Measurements from ENCODE around the gene METRNL.
"Not testable (repeated sequence)": the region's sequence is repeated elsewhere in the genome, so short reads cannot be mapped to it uniquely, and the experiment has no call there.

The METRNL gene

DNA sequence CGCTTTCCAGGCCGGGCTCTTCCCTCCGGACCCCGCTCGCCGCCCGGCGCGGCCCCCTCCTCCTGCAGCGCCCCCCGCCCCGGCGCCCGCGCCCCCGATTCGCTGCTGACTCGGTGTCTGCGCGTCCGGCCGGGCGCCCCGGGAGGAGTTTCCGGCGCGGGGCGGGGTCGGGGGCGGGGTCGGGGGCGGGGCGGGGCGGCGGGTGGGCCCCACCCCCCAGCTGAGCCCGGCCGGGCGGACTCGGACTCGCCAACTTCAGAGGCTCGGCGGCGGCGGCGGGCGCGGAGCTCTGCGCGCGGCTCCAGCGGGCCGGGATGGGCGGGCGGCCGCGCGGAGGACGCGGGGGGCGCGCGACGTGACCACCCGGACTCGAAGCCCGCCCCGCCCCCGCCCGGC lies at the start of gene METRNL:
METRNL (plus strand) TSS at position 258 of the 396 bp plus-strand sequence. CDS start 207 bp downstream, outside the sequence.
- H3K4me3 Mint-ChIP-seq: peak within 1 kb of the TSS; percentile 60
- ATAC-seq (replicated peaks; ENCODE audit: extremely low read depth, poor library complexity, severe bottlenecking) (no peak), DNase-seq (ENCODE audit: low spot score in 2 of 2) (no peak)
- peaks cover 27% of the 10 kb centered on the region for H3K36me3 Mint-ChIP-seq (ENCODE audit: insufficient read depth)
- peaks cover 29% of the 10 kb centered on the region for H3K4me1 Mint-ChIP-seq
- peaks cover 10% of the 10 kb centered on the region for H3K27me3 Mint-ChIP-seq
- no peak within 1 kb of the TSS for H3K27ac Mint-ChIP-seq (ENCODE audit: low read depth)
- no peaks in the 10 kb centered on the region for H3K9me3 Mint-ChIP-seq

- no peak overlapping the region for H3K27ac Mint-ChIP-seq (ENCODE audit: low read depth)
Observed at GRCh38 chr17:83030432-83030831, 49.0 kb upstream of the METRNL start.

GRCh38 chr17:83031321-83031945 lies 48.0 kb upstream of the METRNL start:
- Mint-ChIP-seq H3K27me3 (no peaks in the 10 kb centered on the region), H3K36me3 (ENCODE audit: insufficient read depth) (peaks cover 7% of the 10 kb centered on the region), H3K27ac (ENCODE audit: low read depth) (no peak overlapping the region), H3K4me1 (peaks cover under 1% of the 10 kb centered on the region), H3K4me3 (no peak overlapping the region), H3K9me3 (no peaks in the 10 kb centered on the region)
- no peak for DNase-seq (ENCODE audit: low spot score in 2 of 2)
- ATAC-seq (replicated peaks; ENCODE audit: extremely low read depth, poor library complexity, severe bottlenecking): no peak

More at GRCh38 chr17:83030432-83030831, 49.0 kb upstream of the METRNL start:
- DNase-seq (ENCODE audit: low spot score in 2 of 2) (no peak), ATAC-seq (replicated peaks; ENCODE audit: extremely low read depth, poor library complexity, severe bottlenecking) (no peak)
- Mint-ChIP-seq H3K27me3 (no peaks in the 10 kb centered on the region), H3K4me1 (peaks cover 7% of the 10 kb centered on the region), H3K9me3 (no peaks in the 10 kb centered on the region), H3K36me3 (ENCODE audit: insufficient read depth) (peaks cover 9% of the 10 kb centered on the region), H3K4me3 (no peak overlapping the region)

DNA sequence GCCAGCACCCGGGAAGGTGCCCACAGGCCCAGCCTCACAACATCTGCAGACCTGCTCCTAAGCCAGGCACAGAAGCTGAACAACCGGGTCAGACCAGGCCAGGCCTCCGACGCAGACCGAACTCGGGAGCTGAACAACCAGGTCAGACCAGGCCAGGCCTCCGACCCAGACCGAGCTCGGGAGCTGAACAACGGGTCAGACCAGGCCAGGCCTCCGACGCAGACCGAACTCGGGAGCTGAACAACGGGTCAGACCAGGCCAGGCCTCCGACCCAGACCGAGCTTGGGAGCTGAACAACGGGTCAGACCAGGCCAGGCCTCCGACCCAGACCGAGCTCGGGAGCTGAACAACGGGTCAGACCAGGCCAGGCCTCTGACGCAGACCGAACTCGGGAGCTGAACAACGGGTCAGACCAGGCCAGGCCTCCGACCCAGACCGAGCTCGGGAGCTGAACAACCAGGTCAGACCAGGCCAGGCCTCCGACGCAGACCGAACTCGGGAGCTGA lies 47.4 kb upstream of the METRNL start:
- not testable (repeated sequence) for DNase-seq (ENCODE audit: low spot score in 2 of 2); H3K27ac Mint-ChIP-seq (ENCODE audit: low read depth); H3K4me1 Mint-ChIP-seq; H3K9me3 Mint-ChIP-seq; H3K27me3 Mint-ChIP-seq; ATAC-seq (replicated peaks; ENCODE audit: extremely low read depth, poor library complexity, severe bottlenecking); H3K4me3 Mint-ChIP-seq; H3K36me3 Mint-ChIP-seq (ENCODE audit: insufficient read depth)

GRCh38 chr17:83032781-83033180 lies 46.6 kb upstream of the METRNL start:
- Mint-ChIP-seq H3K27ac (ENCODE audit: low read depth) (no peak overlapping the region), H3K27me3 (no peaks in the 10 kb centered on the region), H3K4me3 (no peak overlapping the region), H3K36me3 (ENCODE audit: insufficient read depth) (peaks cover 11% of the 10 kb centered on the region), H3K9me3 (no peaks in the 10 kb centered on the region), H3K4me1 (no peaks in the 10 kb centered on the region)
- no peak for DNase-seq (ENCODE audit: low spot score in 2 of 2)
- no peak for ATAC-seq (replicated peaks; ENCODE audit: extremely low read depth, poor library complexity, severe bottlenecking)

DNA sequence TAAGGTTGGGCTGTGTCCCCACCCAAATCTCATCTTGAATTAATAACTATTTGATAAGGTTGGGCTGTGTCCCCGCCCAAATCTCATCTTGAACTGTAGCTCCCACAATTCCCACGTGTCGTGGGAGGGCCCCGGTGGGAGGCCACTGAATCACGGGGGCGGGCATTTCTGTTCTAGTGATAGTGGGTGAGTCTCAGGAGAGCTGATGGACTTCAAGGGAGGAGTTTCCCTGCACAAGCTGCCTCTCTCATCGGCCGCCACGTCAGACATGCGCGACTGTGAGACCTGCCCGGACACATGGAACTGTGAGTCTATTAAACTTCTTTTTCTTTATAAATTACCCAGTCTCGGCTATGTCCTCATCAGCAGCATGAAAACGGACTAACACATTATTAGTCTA lies 44.9 kb upstream of the METRNL start:
- Mint-ChIP-seq H3K27me3 (no peaks in the 10 kb centered on the region), H3K9me3 (no peaks in the 10 kb centered on the region), H3K4me1 (no peaks in the 10 kb centered on the region), H3K4me3 (no peak overlapping the region), H3K27ac (ENCODE audit: low read depth) (no peak overlapping the region), H3K36me3 (ENCODE audit: insufficient read depth) (peaks cover 10% of the 10 kb centered on the region)
- DNase-seq (ENCODE audit: low spot score in 2 of 2): no peak
- ATAC-seq (replicated peaks; ENCODE audit: extremely low read depth, poor library complexity, severe bottlenecking): no peak

GRCh38 chr17:83035722-83036121 lies 43.7 kb upstream of the METRNL start:
- H3K36me3 Mint-ChIP-seq (ENCODE audit: insufficient read depth): peaks cover 10% of the 10 kb centered on the region
- DNase-seq (ENCODE audit: low spot score in 2 of 2) (no peak), ATAC-seq (replicated peaks; ENCODE audit: extremely low read depth, poor library complexity, severe bottlenecking) (no peak)
- no peaks in the 10 kb centered on the region for H3K4me1 Mint-ChIP-seq
- no peak overlapping the region for H3K4me3 Mint-ChIP-seq
- no peak overlapping the region for H3K27ac Mint-ChIP-seq (ENCODE audit: low read depth)
- no peaks in the 10 kb centered on the region for H3K27me3 Mint-ChIP-seq
- H3K9me3 Mint-ChIP-seq: peaks cover under 1% of the 10 kb centered on the region

- Mint-ChIP-seq H3K36me3 (ENCODE audit: insufficient read depth) (peaks cover 10% of the 10 kb centered on the region), H3K4me3 (no peak overlapping the region), H3K27ac (ENCODE audit: low read depth) (no peak overlapping the region), H3K4me1 (no peaks in the 10 kb centered on the region), H3K9me3 (peaks cover 5% of the 10 kb centered on the region), H3K27me3 (no peaks in the 10 kb centered on the region)
- no peak for DNase-seq (ENCODE audit: low spot score in 2 of 2)
- ATAC-seq (replicated peaks; ENCODE audit: extremely low read depth, poor library complexity, severe bottlenecking): no peak
Observed at GRCh38 chr17:83036193-83036592, 43.2 kb upstream of the METRNL start.

GRCh38 chr17:83036666-83037065 lies 42.7 kb upstream of the METRNL start:
- no peak for ATAC-seq (replicated peaks; ENCODE audit: extremely low read depth, poor library complexity, severe bottlenecking)
- peaks cover 10% of the 10 kb centered on the region for H3K36me3 Mint-ChIP-seq (ENCODE audit: insufficient read depth)

GRCh38 chr17:83037084-83037873 lies 42.1 kb upstream of the METRNL start:
- H3K27ac Mint-ChIP-seq (ENCODE audit: low read depth): no peak overlapping the region
- H3K4me1 Mint-ChIP-seq: no peaks in the 10 kb centered on the region
- peaks cover 10% of the 10 kb centered on the region for H3K36me3 Mint-ChIP-seq (ENCODE audit: insufficient read depth)
- no peak overlapping the region for H3K4me3 Mint-ChIP-seq
- DNase-seq (ENCODE audit: low spot score in 2 of 2) (no peak), ATAC-seq (replicated peaks; ENCODE audit: extremely low read depth, poor library complexity, severe bottlenecking) (no peak)
- H3K9me3 Mint-ChIP-seq: peaks cover 10% of the 10 kb centered on the region
- no peaks in the 10 kb centered on the region for H3K27me3 Mint-ChIP-seq

More at GRCh38 chr17:83036666-83037065, 42.7 kb upstream of the METRNL start:
- no peak overlapping the region for H3K4me3 Mint-ChIP-seq
- no peak overlapping the region for H3K27ac Mint-ChIP-seq (ENCODE audit: low read depth)
- H3K27me3 Mint-ChIP-seq: no peaks in the 10 kb centered on the region
- DNase-seq (ENCODE audit: low spot score in 2 of 2): no peak
- no peaks in the 10 kb centered on the region for H3K4me1 Mint-ChIP-seq
- H3K9me3 Mint-ChIP-seq: peaks cover 10% of the 10 kb centered on the region

- Mint-ChIP-seq H3K27me3 (no peaks in the 10 kb centered on the region), H3K4me3 (no peak overlapping the region), H3K9me3 (peaks cover 10% of the 10 kb centered on the region), H3K27ac (ENCODE audit: low read depth) (no peak overlapping the region), H3K4me1 (no peaks in the 10 kb centered on the region), H3K36me3 (ENCODE audit: insufficient read depth) (peaks cover 8% of the 10 kb centered on the region)
- DNase-seq (ENCODE audit: low spot score in 2 of 2) (no peak), ATAC-seq (replicated peaks; ENCODE audit: extremely low read depth, poor library complexity, severe bottlenecking) (no peak)
Observed at GRCh38 chr17:83037874-83038165, 41.6 kb upstream of the METRNL start.

- H3K36me3 Mint-ChIP-seq (ENCODE audit: insufficient read depth); H3K4me3 Mint-ChIP-seq; H3K9me3 Mint-ChIP-seq; DNase-seq (ENCODE audit: low spot score in 2 of 2); H3K27ac Mint-ChIP-seq (ENCODE audit: low read depth); H3K4me1 Mint-ChIP-seq; ATAC-seq (replicated peaks; ENCODE audit: extremely low read depth, poor library complexity, severe bottlenecking); H3K27me3 Mint-ChIP-seq: not testable (repeated sequence)
Observed at GRCh38 chr17:83038983-83039382, 40.4 kb upstream of the METRNL start.

- Mint-ChIP-seq H3K36me3 (ENCODE audit: insufficient read depth) (peaks cover 6% of the 10 kb centered on the region), H3K9me3 (peaks cover 10% of the 10 kb centered on the region), H3K4me1 (no peaks in the 10 kb centered on the region), H3K27ac (ENCODE audit: low read depth) (no peak overlapping the region), H3K4me3 (no peak overlapping the region), H3K27me3 (no peaks in the 10 kb centered on the region)
- no peak for DNase-seq (ENCODE audit: low spot score in 2 of 2)
- ATAC-seq (replicated peaks; ENCODE audit: extremely low read depth, poor library complexity, severe bottlenecking): no peak
Observed at GRCh38 chr17:83041305-83041704, 38.1 kb upstream of the METRNL start.
